H54 (cell line): ENCODE data around the gene MYO1G.
"Not testable (repeated sequence)": the region's sequence is repeated elsewhere in the genome, so short reads cannot be mapped to it uniquely, and the experiment has no call there.

Source experiments
- DNase-seq: peaks from one replicate; pipeline ENCODE4 v3.0.0; 2011; ENCODE audit warnings: low spot score, mixed read lengths; ENCODE audit not compliant: insufficient read length
- FAIRE-seq: peaks from 3 replicates; lab custom pipeline; 2011; peaks lifted over from hg19 to GRCh38; lab: Jason Lieb, UNC
- POLR2A ChIP-seq: IDR thresholded peaks from 2 replicates; pipeline ENCODE4 v1.6.1; 2011; ENCODE audit warnings: low read depth, mild to moderate bottlenecking, low read length

The MYO1G gene

DNA sequence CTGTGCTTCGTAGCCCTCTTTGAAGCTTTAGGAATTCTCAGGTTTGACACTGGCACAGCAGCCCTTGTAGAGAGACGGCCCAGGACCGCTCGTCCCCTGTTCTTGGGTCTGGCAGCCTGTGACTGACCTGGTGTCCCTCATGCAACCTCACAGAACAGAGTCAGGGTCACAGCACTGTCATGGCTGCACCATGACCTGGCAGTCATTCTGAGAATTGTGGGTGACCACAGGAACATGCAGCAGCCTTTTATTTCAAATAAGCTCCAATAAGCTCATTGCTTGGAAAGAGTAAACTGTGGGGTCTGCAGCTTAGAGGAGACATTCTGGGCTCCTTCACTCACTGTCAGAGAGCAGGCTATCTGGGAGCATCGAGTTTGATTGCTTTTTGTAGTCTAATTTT is 42.5 kb downstream of the MYO1G start:
- FAIRE-seq, result no peak
- no peak for TF ChIP-seq POLR2A
- DNase-seq, result no peak

DNA sequence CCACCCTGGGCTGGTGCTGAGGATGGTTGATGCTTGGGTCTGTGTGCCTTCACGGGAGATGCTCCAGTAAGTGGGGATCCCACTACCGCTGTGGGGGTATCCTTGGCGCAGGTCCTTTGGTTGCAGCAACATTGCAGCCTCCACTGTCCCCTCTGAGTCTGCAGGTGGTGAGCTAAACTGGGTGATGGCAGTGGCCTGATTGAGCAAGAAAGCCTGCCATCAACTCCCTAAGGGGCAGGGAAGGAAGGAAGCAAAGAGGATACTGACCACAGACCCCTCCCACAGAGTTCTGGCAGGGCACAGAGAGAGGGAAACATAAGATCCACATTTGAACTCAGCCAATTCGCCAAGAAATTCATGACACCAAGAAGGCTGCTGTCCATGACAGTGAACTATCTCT is 43.2 kb downstream of the MYO1G start:
- no peak for TF ChIP-seq POLR2A
- no peak for FAIRE-seq

DNA sequence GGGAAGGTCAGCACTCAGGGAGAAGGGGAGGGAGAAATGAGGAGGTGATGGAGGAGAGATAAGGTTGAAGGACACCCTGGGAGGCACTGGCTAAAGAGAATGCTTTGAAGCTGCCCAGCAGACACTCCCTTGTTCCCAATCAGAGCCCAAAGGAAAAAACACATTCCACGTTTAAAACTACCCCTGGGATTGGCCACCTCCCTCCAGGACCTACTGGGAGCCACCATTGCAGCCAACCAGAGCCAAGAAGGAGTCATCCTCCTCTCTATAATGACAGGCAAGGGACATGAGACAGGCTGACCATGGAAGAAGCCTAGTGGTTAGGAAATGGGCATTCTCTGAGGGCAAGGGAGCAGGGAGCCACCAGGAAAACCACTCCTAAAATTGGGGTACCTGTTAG is 43.8 kb downstream of the MYO1G start:
- no peak for DNase-seq
- FAIRE-seq, result no peak
- no peak for TF ChIP-seq POLR2A

More for the DNA sequence above, 43.2 kb downstream of the MYO1G start:
- no peak for DNase-seq

DNA sequence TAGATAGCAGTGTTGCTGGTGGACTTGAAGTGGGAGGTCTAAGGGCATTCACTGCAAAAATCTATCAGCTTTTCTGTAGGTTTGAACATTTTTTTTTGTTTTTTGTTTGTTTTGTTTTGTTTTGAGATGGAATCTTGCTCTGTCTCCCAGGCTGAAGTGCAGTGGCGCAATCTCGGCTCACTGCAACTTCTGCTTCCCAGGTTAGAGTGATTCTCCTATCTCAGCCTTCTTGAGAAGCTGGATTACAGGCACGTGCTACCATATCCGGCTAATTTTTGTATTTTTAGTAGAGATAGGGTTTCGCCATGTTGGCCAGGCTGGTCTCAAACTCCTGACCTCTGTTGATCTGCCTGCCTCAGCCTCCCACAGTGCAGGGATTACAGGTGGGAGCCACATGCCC is 44.3 kb downstream of the MYO1G start:
- FAIRE-seq, DNase-seq: not testable (repeated sequence)

DNA sequence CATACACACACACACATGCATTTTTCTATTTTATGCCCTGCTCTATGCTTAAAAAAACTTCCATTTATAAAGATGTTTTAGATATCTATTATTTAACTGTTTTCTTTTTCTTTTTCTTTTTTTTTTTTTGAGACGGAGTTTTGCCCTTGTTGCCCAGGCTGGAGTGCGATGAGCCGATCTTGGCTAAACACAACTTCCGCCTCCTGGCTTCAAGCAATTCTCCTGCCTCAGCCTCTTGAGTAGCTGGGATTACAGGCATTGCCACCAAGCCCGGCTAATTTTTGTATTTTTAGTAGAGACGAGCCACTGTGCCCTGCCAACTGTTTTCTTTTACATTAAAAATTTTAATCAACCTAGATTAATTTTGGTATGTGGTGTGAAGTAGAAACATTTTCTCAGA is 47.9 kb downstream of the MYO1G start:
- FAIRE-seq (no peak), DNase-seq (no peak)
- TF ChIP-seq POLR2A, result no peak

DNA sequence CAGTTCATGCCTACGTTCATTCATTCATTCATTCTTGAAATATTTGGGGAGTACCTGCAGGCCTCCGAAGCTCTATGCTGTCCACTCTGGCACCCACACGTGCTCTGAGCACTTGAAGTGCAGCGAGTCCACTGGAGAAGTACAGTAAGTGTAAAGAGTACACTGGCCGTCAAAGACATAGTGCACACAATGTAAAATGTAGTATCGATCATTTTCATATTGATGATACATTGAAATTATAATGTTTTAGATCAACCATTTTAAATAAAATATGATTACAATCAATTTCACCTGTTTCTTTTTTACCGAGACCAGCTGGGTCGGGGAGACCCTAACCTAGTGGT is 56.5 kb downstream of the MYO1G start:
- DNase-seq (no peak), FAIRE-seq (no peak)
- no peak for TF ChIP-seq POLR2A

DNA sequence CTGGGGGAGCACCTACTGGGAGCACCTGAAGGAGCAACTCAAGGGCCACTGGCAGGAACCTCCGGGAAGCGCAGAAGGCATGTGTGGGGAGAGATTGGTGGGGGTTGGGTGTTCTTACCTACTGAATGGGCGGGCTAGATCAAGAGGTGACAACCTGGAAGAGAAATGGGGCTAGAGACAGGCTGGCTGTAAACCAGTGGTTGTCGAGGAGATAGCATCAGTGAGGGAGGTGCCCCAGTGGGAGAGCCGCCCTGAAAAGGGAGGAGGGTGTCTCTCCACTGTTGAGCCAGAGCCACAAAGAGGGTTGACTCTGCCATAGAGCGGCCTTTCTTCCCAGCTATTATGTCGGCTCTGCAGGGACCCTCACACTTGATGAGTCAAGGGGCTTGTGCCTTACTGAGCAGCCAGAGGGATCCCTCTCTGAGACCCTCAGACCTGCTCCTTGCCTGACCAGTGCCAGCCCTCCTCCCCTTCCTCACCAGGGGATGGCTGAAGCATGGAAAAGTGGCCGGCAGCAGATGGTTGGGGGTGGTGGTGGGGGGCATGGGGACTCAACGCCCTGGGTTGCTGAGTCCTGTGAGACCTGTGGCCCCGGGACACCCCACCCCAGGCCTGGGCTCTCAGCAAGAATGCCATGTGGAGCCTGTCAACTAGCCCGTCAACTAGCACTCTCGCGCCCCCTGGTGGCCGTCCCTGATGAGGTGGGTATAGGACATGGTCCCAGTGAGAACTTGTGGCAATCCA is 57.0 kb downstream of the MYO1G start:
- no peak for TF ChIP-seq POLR2A
- no peak for FAIRE-seq
- DNase-seq, result peak; percentile 87

DNA sequence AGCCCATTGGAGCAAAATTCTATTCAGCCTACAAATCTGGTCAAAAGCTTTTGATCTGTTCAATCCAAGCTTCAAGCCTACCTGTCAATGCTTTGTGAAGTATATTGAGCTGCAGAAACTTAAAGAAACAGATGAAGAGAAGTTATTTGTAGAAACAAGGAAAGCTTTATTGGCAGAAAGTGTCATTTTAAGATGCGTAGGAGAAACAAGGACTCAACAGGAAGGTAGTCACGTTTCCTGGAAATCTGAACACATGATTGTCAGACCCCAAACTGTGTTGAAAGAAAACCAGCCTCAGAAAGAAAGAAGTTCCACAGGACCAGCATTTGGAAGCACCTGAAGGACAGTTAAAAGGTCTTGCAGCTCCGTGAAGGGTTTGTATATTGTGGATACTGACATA is 58.7 kb downstream of the MYO1G start:
- FAIRE-seq (no peak), DNase-seq (no peak)

DNA sequence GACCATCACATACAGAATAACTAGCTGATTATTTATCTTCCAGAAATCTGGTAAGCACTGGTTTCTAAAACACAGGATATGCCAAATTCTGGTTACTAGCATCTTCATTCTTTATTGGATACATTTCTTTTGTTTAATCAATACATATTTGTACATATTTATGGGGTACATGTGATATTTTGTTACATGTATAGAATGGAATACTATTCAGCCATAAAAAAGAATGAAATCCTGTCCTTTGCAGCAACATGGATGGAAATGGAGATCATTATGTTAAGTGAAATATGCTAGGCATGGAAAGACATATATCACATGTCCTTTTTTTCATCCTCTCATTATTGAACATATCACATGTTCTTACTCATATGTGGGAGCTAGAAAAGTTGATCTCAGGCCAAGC is 60.8 kb downstream of the MYO1G start:
- no peak for TF ChIP-seq POLR2A
- DNase-seq (no peak), FAIRE-seq (no peak)

More for the DNA sequence above, 58.7 kb downstream of the MYO1G start:
- no peak for TF ChIP-seq POLR2A

DNA sequence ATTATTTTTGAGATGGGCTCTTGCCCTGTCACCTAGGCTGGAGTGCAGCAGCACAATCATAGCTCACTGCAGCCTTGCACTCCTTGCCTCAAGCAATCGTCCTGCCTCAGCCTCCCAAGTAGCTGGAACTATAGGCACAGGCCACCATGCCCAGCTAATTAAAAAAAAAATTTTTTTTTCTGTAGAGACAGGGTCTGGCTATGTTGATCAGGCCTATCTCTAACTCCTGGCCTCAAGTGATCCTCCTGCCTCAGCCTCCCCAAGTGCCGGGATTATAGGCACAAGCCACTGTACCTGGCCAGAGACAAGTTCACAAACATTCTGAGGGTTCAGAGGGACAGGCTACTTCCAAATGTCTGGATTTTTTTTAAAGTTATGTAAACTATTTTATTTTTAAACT is 61.4 kb downstream of the MYO1G start:
- no peak for TF ChIP-seq POLR2A
- no peak for DNase-seq
- no peak for FAIRE-seq

DNA sequence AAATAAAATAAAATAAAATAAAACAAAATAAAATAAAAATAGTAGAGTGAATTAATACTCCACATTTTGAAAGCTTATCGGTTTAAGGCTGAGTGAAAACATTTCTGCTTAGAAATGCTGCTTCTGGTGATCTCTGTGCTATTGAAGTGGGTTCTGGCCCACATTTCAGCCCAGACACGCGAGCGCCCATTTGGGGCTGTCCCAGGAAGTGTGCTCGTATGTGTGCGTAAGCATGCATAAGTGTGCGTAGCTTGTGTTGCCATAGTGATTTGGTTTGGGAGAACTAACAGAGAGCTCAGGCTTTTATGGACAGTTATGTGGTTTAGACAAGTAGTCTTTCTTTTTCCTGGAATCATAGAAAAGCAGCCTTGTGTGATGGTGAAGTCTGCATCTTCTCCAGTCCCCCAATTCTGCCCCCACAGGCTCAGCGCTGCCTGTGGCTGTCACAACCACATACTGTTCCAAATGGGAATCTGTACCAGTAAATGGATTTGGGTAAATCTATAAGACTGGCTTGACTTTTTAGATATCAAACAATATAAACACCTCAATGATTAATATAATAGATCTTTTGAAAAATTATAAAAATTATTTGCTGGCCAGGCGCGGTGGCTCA is 63.7 kb downstream of the MYO1G start:
- FAIRE-seq (no peak), DNase-seq (no peak)
- no peak for TF ChIP-seq POLR2A

DNA sequence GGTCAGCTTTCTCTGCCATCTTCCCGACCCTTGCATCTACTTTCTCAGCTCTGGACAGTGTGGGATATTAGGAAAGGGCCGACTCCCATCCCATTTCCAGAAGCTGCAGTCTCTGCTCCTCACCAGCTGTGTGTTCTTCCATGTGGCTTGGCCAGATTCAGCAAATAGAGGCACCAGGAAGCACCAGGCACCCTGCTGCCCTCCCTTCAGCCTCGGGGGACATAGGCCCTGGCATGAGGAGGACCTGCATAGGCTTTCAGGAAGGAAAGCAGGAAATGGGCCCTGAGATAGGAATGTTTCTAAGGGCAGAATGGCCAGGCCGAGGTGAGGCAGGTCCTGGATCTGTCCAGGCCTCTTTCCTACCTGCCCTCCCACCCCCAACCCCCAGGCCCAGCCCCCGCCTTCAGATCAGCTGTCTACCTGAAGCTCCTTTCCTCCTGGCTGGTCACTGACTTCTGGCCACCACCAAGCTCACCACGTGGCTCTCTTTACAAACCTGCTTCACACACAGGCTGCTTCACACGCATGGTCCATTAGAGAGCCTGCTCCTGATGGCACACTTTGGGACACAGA is 66.0 kb downstream of the MYO1G start:
- TF ChIP-seq POLR2A, result no peak
- no peak for DNase-seq
- FAIRE-seq, result no peak
